GM12878 (cell line): Measurements from ENCODE around the gene VANGL2. TPM values are rescaled to one million over a fixed set of nuclear protein-coding genes. Genes with fewer than 3 reads are reported as not detected.

ENCODE experiments used
- ATAC-seq: fragments of 200-7000 bp; cut with Tn5 transposase; 3 replicates; pipeline ENCODE4 v1.9.1; 2020; ENCODE audit warnings: mild to moderate bottlenecking, moderate library complexity
- BruUV-seq: library from RNA; stranded (reverse); fragments of 400-500 nt; replicated peaks from 2 replicates; lab custom pipeline; 2021; lab: Mats Ljungman, UMichigan
- CTCF ChIA-PET: fragments of 300-600 bp; sonication (Branson Sonifier 250); formaldehyde crosslinking; extraction: SDS; loops from one replicate; lab custom pipeline; 2021; ENCODE audit warnings: inconsistent platforms; lab: Yijun Ruan, JAX
- POLR2A ChIA-PET: fragments of 350-600 bp; formaldehyde crosslinking; extraction: SDS; loops from one replicate; lab custom pipeline; 2021; ENCODE audit warnings: inconsistent platforms; lab: Charles Lee
- RAD21 ChIA-PET: fragments of 300-600 bp; sonication (Branson Sonifier 250); formaldehyde crosslinking; loops from one replicate; lab custom pipeline; 2023; ENCODE audit warnings: antibody characterized with exemption; ENCODE audit not compliant: unreplicated experiment; lab: Charles Lee
- SMC1A ChIA-PET: fragments of 300-600 bp; sonication (Branson Sonifier 250); formaldehyde crosslinking; loops from one replicate; lab custom pipeline; 2023; ENCODE audit not compliant: unreplicated experiment, uncharacterized antibody; lab: Charles Lee
- DNase-seq: peaks from one replicate; pipeline ENCODE4 v3.0.0-alpha.2; 2011; ENCODE audit warnings: low read depth, low spot score
- FAIRE-seq: peaks from 3 replicates; lab custom pipeline; 2011; peaks lifted over from hg19 to GRCh38; lab: Jason Lieb, UNC
- H2AFZ ChIP-seq: 2 replicates; pipeline ENCODE4 v1.6.0; 2011; ENCODE audit warnings: low read depth, low read length, control low read depth; ENCODE audit not compliant: control insufficient read depth
- H3K27ac ChIP-seq: 2 replicates; pipeline ENCODE4 v1.5.1; 2011; ENCODE audit warnings: control low read depth; ENCODE audit not compliant: control insufficient read depth, insufficient read depth
- H3K27me3 ChIP-seq, 2 experiments: replicated peaks in 1 of 2; 2 replicates each; pipeline versions ENCODE4 v1.6.0 to v1.6.1; 2011; ENCODE audit warnings: low read length in 1 of 2; ENCODE audit not compliant: control insufficient read depth in 2 of 2, insufficient read depth in 2 of 2
- H3K36me3 ChIP-seq, 2 experiments: 2 replicates each; pipeline ENCODE4 v1.5.1; 2011; ENCODE audit warnings: low read length in 1 of 2; ENCODE audit not compliant: control insufficient read depth in 2 of 2, insufficient read depth in 2 of 2
- H3K4me1 ChIP-seq: 2 replicates; pipeline ENCODE4 v1.6.1; 2011; ENCODE audit warnings: mild to moderate bottlenecking, low read length, moderate library complexity, mixed read lengths; ENCODE audit not compliant: control insufficient read depth, insufficient read depth
- H3K4me2 ChIP-seq: 2 replicates; pipeline ENCODE4 v1.6.0; 2011; ENCODE audit warnings: control low read depth; ENCODE audit not compliant: control insufficient read depth, insufficient read depth
- H3K4me3 ChIP-seq: fragments of 200-600 bp; sonication (generic); 2 replicates; pipeline ENCODE4 v1.5.1; 2016
- H3K79me2 ChIP-seq: 2 replicates; pipeline ENCODE4 v1.6.0; 2011; ENCODE audit warnings: low read length; ENCODE audit not compliant: control insufficient read depth, insufficient read depth
- H3K9ac ChIP-seq: 2 replicates; pipeline ENCODE4 v1.8.0; 2011; ENCODE audit warnings: low read length, control low read depth, mixed read lengths; ENCODE audit not compliant: control insufficient read depth, insufficient read depth
- H3K9me3 ChIP-seq: replicated peaks from 3 replicates; pipeline ENCODE4 v1.5.1; 2011; ENCODE audit warnings: mild to moderate bottlenecking, low read length; ENCODE audit not compliant: control insufficient read depth, insufficient read depth
- H4K20me1 ChIP-seq: 2 replicates; pipeline ENCODE4 v1.6.0; 2011; ENCODE audit not compliant: control insufficient read depth, insufficient read depth
- CEBPB ChIP-seq, 2 experiments: fragments of 150-350 bp in 1 of 2; IDR thresholded peaks; 2 replicates each; pipeline ENCODE4 v1.6.1; 2012 to 2014; ENCODE audit warnings: low read depth in 2 of 2, low read length in 2 of 2, borderline replicate concordance in 1 of 2, inconsistent platforms in 1 of 2
- HSF1 ChIP-seq: fragments of 150-350 bp; IDR thresholded peaks from 2 replicates; pipeline ENCODE4 v1.6.1; 2014; ENCODE audit warnings: mild to moderate bottlenecking, low read depth, low read length
- KLF5 ChIP-seq: fragments of 450-650 bp; IDR thresholded peaks from 2 replicates; pipeline ENCODE4 v1.6.1; 2014; ENCODE audit warnings: mild to moderate bottlenecking; ENCODE audit not compliant: partially characterized antibody
- NR2C1 ChIP-seq: fragments of 450-650 bp; IDR thresholded peaks from 2 replicates; pipeline ENCODE4 v1.6.1; 2017; ENCODE audit warnings: antibody characterized with exemption, mild to moderate bottlenecking, moderate library complexity
- PBX3 ChIP-seq: IDR thresholded peaks from 2 replicates; pipeline ENCODE4 v1.6.1; 2011; ENCODE audit warnings: mild to moderate bottlenecking, low read depth, low read length, moderate library complexity; ENCODE audit not compliant: insufficient replicate concordance
- RCOR1 ChIP-seq: conservative IDR thresholded peaks from 2 replicates; pipeline ENCODE4 v1.6.1; 2012; ENCODE audit warnings: low read depth, low read length, improper control_type of control experiment
- TBL1XR1 ChIP-seq: IDR thresholded peaks from 2 replicates; pipeline ENCODE4 v1.6.1; 2012; ENCODE audit warnings: low read depth, low read length, improper control_type of control experiment
- TCF12 ChIP-seq: IDR thresholded peaks from 2 replicates; pipeline ENCODE4 v1.6.1; 2011; ENCODE audit warnings: low read depth, mild to moderate bottlenecking, low read length
- ZNF592 ChIP-seq: fragments of 450-650 bp; IDR thresholded peaks from 2 replicates; pipeline ENCODE4 v1.6.1; 2017; ENCODE audit warnings: mild to moderate bottlenecking, moderate library complexity
- WGBS: methylation state at CpG from one replicate; pipeline ENCODE4 v1.1.6; 2016; ENCODE audit warnings: low lambda C conversion rate; ENCODE audit not compliant: insufficient replicate concordance, insufficient coverage; ENCODE audit errors: missing lambda C conversion rate; 5-methylcytosine and 5-hydroxymethylcytosine counted together
- in situ Hi-C: fragments of 300-500 bp; cut with MboI; formaldehyde crosslinking; loops from 9 replicates; pipeline ENCODE4 v1.14.3; 2018; ENCODE audit warnings: mixed read lengths
- intact Hi-C: fragments of 100-400 bp; cut with micrococcal nuclease; formaldehyde crosslinking; loops from one replicate; pipeline ENCODE4 v1.14.2; 2022; ENCODE audit not compliant: unreplicated experiment
- polyA plus RNA-seq, 11 experiments: library from polyadenylated mRNA; depleted of rRNA in 4 of 11; unstranded in 6 of 11; stranded (reverse) in 5 of 11; fragments of >200 nt; fragmentation: Nextera tagmentation in 4 of 11; fragmentation: Illumina TruSeq in 1 of 11; extraction: Ambion mirVana in 4 of 11; extraction: Trizol in 1 of 11; gene quantifications; 1 replicate in 1 of 11; 2 replicates in 10 of 11; pipeline versions ENCODE4 v1.2.1 to v1.2.3, GENCODE V29; 2011 to 2016; ENCODE audit warnings: inconsistent platforms in 2 of 11, missing spikeins in 2 of 11, low read depth in 1 of 11
- total RNA-seq, 4 experiments: library from RNA; depleted of rRNA in 3 of 4; stranded (reverse); fragments of >200 nt in 3 of 4; fragmentation: Illumina TruSeq in 1 of 4; extraction: Trizol in 1 of 4; gene quantifications; 2 replicates each; pipeline versions ENCODE4 v1.2.1 to v1.2.3, GENCODE V29; 2013 to 2021
- TF ChIP-seq, protein P1 (sequence below): IDR thresholded peaks from 2 replicates; pipeline ENCODE4 v1.6.1; 2012; ENCODE audit warnings: low read depth, low read length, improper control_type of control experiment

Gene VANGL2
- total and polyA plus RNA-seq, 10 of the 15 experiments (the other 5 are each of a cell fraction or from before 2014, with no cell fraction given), result 0.10 to 5.0 (median 0.27) TPM

DNA sequence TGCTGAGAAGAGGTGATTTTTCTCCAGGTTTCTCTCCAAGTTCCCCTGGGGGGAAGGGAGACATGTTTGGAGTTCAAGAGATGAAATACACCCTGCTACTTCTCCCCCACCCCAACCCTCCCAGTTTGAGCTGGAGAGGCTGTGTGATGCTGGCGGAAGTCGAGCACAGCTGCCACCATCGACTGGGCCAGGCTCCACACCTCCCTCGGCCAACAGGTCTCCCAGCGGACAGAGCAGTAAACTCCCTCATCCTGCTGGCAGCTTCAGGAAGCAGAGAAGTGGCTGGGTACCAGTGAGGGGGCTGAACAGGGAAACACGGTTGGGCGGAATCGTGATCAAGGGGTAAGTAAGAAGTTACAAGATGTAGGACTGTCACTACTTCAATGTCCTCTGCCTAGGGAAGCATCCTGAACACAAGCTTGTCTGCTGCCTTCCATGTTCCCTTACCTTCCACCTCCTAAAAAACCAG, 40.1 kb upstream of the VANGL2 start (continued):
- TF ChIP-seq NR2C1 (no peak), ZNF592 (no peak), HSF1 (no peak), RCOR1 (no peak)

DNA sequence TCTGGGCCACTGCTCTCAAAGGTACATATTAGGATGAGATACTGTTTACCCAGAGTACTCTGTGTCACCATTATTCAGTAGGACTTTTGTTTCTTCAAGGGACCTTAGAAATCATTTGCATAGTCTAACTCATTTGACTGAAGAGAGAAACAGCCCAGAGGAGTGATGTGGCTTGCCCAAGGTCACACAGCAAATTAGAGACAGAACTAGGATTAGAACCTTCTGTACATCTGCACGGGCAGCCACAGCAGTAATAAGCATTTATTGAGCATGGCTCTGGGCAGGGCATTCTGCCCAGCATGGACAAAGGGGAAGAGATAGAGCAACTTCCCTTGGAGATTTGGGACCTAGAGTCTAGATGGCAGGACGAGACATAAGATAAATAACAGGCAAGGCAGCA, 39.2 kb upstream of the VANGL2 start:
- ChIA-PET RAD21 (no interaction called here), CTCF (interaction anchor here (0.9 to 1.7 kb wide), 4 partner anchors 10 to 283 kb away, joined by 3 to 7 read pairs (median 4); no protein-coding TSS in a partner anchor), POLR2A (no interaction called here), SMC1A (no interaction called here)
- ATAC-seq, result no peak
- Histone ChIP-seq H3K9ac (no peak overlapping the region), H3K4me2 (no peak overlapping the region), H3K27me3 (no peaks in the 10 kb centered on the region), H3K27ac (no peak overlapping the region), H3K4me3 (no peak overlapping the region), H3K79me2 (no peaks in the 10 kb centered on the region), H3K9me3 (no peaks in the 10 kb centered on the region), H2AFZ (no peak overlapping the region), H3K36me3 (peaks cover 11 to 23% of the 10 kb centered on the region in 2 experiments), H3K4me1 (no peaks in the 10 kb centered on the region), H4K20me1 (no peaks in the 10 kb centered on the region)
- in situ Hi-C loops (no loop called here), intact Hi-C loops (no loop called here)
- 70% methylated on average over 2 of the region's 2 CpGs for WGBS
- DNase-seq, result no peak
- BruUV-seq, result no TSS peak
- FAIRE-seq, result no peak
- TF ChIP-seq, protein P1, sequence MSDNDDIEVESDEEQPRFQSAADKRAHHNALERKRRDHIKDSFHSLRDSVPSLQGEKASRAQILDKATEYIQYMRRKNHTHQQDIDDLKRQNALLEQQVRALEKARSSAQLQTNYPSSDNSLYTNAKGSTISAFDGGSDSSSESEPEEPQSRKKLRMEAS, result no peak
- TF ChIP-seq CEBPB (IDR thresholded peaks at IDR 0.05; ENCODE audit: borderline replicate concordance in 1 of 2, low read depth in 2 of 2, low read length in 2 of 2) (no peak), PBX3 (no peak), TCF12 (no peak), KLF5 (no peak), TBL1XR1 (no peak), ZNF592 (no peak), NR2C1 (no peak)
